Measurements from ENCODE around the gene DCUN1D1. TPM values are rescaled to one million over a fixed set of nuclear protein-coding genes. Genes with fewer than 3 reads are reported as not detected.

The DCUN1D1 gene
- total RNA-seq, 1 experiment from 2014 or later, result 71.7 TPM

- no peak; the same call in 2 of the 3 replicates for TF ChIP-seq CTCF (conservative IDR thresholded peaks at IDR 0.05)
- Mint-ChIP-seq H3K4me1 (peaks cover 21 to 23% of the 10 kb centered on the region in 2 experiments), H3K4me3 (no peak overlapping the region), H3K27ac (peak overlapping the region in 1 of 3 experiments; percentile 88; a peak in 2 of 7 replicates), H3K27me3 (ENCODE audit: low read depth) (no peaks in the 10 kb centered on the region), H3K36me3 (ENCODE audit: insufficient read depth in 1 of 3, low read depth in 3 of 3) (peaks cover 26 to 55% (median 46%) of the 10 kb centered on the region in 3 experiments), H3K9me3 (peaks cover 3 to 7% of the 10 kb centered on the region in 2 experiments; a peak in 3 of 5 replicates)
- Histone ChIP-seq H2BK120ac (ENCODE audit: low read depth, low read length, poor library complexity, severe bottlenecking) (no peak overlapping the region), H3K9ac (ENCODE audit: extremely low read depth, insufficient read length, low read length) (no peak overlapping the region), H4K5ac (ENCODE audit: insufficient read length, low read depth, low read length) (no peak overlapping the region), H3K79me2 (ENCODE audit: insufficient read depth, low read length) (no peaks in the 10 kb centered on the region), H3K27ac (ENCODE audit: insufficient read length, low read depth, low read length) (no peak overlapping the region), H3K23me2 (ENCODE audit: insufficient read length, low read depth, low read length, poor library complexity, severe bottlenecking) (no peaks in the 10 kb centered on the region), H3K9me3 (ENCODE audit: control insufficient read depth, low read depth, low read length) (no peaks in the 10 kb centered on the region), H3K4ac (ENCODE audit: low read depth, low read length) (no peak overlapping the region), H4K91ac (ENCODE audit: insufficient read length, low read depth, low read length) (no peak overlapping the region), H2AK5ac (ENCODE audit: insufficient read length, low read length) (no peak overlapping the region), H3K4me1 (ENCODE audit: insufficient read depth, low read length) (no peaks in the 10 kb centered on the region; the same call in 1 of the 2 replicates), H3K79me1 (ENCODE audit: insufficient read depth, low read depth, low read length, poor library complexity, severe bottlenecking) (no peaks in the 10 kb centered on the region), H4K20me1 (ENCODE audit: control insufficient read depth, insufficient read depth, insufficient read length) (no peaks in the 10 kb centered on the region), H2BK15ac (ENCODE audit: low read depth, low read length) (no peak overlapping the region), H2BK5ac (ENCODE audit: insufficient read length, low read length) (no peak overlapping the region), H3K14ac (ENCODE audit: insufficient read depth, low read length) (no peak overlapping the region), H3K23ac (ENCODE audit: insufficient read length, low read depth, low read length) (no peak overlapping the region), H4K8ac (replicated peaks; ENCODE audit: insufficient read length, low read depth, low read length) (no peak overlapping the region), H3K18ac (ENCODE audit: insufficient read length, low read depth, low read length) (no peak overlapping the region), H2BK12ac (ENCODE audit: insufficient read length, low read depth, low read length) (no peak overlapping the region), H2AFZ (ENCODE audit: low read length) (no peak overlapping the region), H3T11ph (ENCODE audit: low read length) (no peak overlapping the region), H2BK20ac (ENCODE audit: low read depth, low read length, poor library complexity, severe bottlenecking) (no peak overlapping the region), H3K27me3 (ENCODE audit: insufficient read depth, low read length) (no peaks in the 10 kb centered on the region), H3K4me2 (ENCODE audit: insufficient read depth, insufficient read length, low read length) (no peak overlapping the region), H3K56ac (ENCODE audit: insufficient read length, low read depth, low read length) (no peak overlapping the region)
- no peak for DNase-seq
These were observed 32.5 kb downstream of the DCUN1D1 start for GRCh38 chr3:182947888-182948287.
